GM12865 (cell line): Measurements from ENCODE around the gene N4BP2L2.

ENCODE experiments used
- DNase-seq: peaks from one replicate; pipeline ENCODE4 v3.0.0; 2010; ENCODE audit warnings: low read depth
- H3K4me3 ChIP-seq: 2 replicates; pipeline ENCODE4 v1.5.1; 2011; ENCODE audit warnings: mild to moderate bottlenecking, low read depth, low read length, control low read depth
- CTCF ChIP-seq: IDR thresholded peaks from 2 replicates; pipeline ENCODE4 v1.5.1; 2011; ENCODE audit warnings: low read length, control low read depth, low read depth, inconsistent platforms; ENCODE audit not compliant: insufficient read depth; ENCODE audit errors: missing control alignments

N4BP2L2 gene

GRCh38 chr13:32472194-32472621 is 66.4 kb downstream of the N4BP2L2 start:
- TF ChIP-seq CTCF: no peak
- H3K4me3 ChIP-seq: no peak overlapping the region
- peak; percentile 73 for DNase-seq

DNA sequence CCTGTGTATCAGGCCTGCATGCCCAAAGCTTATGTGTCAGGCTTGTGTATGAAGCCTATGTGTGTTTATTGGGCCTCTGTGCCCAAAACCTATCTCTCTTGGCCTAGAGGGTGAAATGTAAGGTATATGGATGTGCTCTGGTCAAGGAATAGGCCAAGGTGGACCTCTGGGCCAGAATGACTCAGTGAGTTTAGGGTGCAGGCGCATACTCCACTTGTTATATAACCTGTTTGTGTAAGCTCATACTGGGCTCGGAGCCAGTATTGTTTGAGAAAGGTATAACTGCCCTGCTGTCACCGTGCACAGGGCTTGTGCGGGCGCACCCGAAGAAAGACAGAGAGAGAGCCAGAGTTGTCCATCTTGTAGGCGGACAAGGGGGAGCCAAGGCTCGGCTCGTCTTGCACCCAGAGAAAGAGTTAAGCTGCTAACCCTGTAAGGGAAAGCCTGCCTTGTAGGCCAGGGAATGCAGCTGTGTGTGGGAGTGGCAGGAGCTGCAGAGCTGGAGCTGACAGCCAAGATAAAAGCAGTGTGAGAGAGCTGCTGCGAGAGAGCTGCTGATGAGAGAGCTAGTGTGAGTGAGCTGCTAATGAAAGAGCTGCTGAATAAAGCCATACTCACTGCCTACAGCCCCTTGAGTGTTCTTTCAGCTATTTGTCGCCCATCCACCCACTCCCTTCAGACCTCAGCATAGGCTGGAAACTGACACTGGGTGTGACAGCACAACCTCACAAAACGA is 67.2 kb downstream of the N4BP2L2 start:
- H3K4me3 ChIP-seq: no peak overlapping the region
- TF ChIP-seq CTCF: no peak
- DNase-seq: no peak

GRCh38 chr13:32468502-32469142 is 70.0 kb downstream of the N4BP2L2 start:
- no peak for DNase-seq
- H3K4me3 ChIP-seq: no peak overlapping the region
- no peak for TF ChIP-seq CTCF

- no peak for TF ChIP-seq CTCF
- no peak overlapping the region for H3K4me3 ChIP-seq
- no peak for DNase-seq
Observed at GRCh38 chr13:32456591-32456990, 82.0 kb downstream of the N4BP2L2 start.

DNA sequence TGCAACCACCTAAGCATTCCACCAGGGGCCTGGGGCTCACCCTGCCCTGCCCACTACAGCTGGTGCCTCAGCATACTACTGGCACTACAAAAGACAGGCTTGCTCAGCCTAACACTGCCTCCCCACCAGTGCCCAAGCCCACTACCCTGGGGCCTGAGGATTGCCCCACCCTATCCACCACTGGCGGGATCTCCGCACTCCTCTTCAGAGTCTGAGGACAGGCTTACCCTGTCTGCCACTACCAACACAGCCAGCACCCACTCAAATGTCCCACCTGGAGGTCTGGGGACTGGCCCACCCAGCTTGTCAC is 83.0 kb downstream of the N4BP2L2 start:
- no peak for TF ChIP-seq CTCF
- no peak overlapping the region for H3K4me3 ChIP-seq
- DNase-seq: no peak

- TF ChIP-seq CTCF: no peak
- no peak for DNase-seq
- no peak overlapping the region for H3K4me3 ChIP-seq
Observed at GRCh38 chr13:32454886-32455593, 83.6 kb downstream of the N4BP2L2 start.
